Loucy (cell line): ENCODE measurements around the gene TSPEAR.

Experiments used
- H2AFZ ChIP-seq: fragments of 200-600 bp; sonication (generic); 2 replicates; pipeline ENCODE4 v1.6.0; 2016; ENCODE audit warnings: antibody characterized with exemption, mild to moderate bottlenecking, low read length, moderate library complexity
- H3F3A ChIP-seq: fragments of 200-600 bp; 2 replicates; pipeline ENCODE4 v1.6.0; 2016; ENCODE audit warnings: antibody characterized with exemption, low read depth, mild to moderate bottlenecking
- H3K27me3 ChIP-seq: fragments of 200-600 bp; sonication (generic); 2 replicates; pipeline ENCODE4 v1.6.1; 2014; ENCODE audit warnings: low read length, mild to moderate bottlenecking; ENCODE audit not compliant: insufficient read depth, poor library complexity, severe bottlenecking
- H3K36me3 ChIP-seq: fragments of 200-600 bp; sonication (generic); 2 replicates; pipeline ENCODE4 v1.6.1; 2016; ENCODE audit warnings: low read length; ENCODE audit not compliant: insufficient read depth
- H3K4me1 ChIP-seq: fragments of 200-600 bp; sonication (generic); 2 replicates; pipeline ENCODE4 v1.5.1; 2014; ENCODE audit warnings: low read length, mild to moderate bottlenecking; ENCODE audit not compliant: insufficient read depth, poor library complexity, severe bottlenecking
- H3K4me2 ChIP-seq: fragments of 200-600 bp; sonication (generic); 2 replicates; pipeline ENCODE4 v1.6.0; 2014; ENCODE audit warnings: antibody characterized with exemption, low read length, low read depth, mild to moderate bottlenecking; ENCODE audit not compliant: poor library complexity, severe bottlenecking
- H3K4me3 ChIP-seq: fragments of 200-600 bp; sonication (generic); 2 replicates; pipeline ENCODE4 v1.5.1; 2014; ENCODE audit warnings: low read length, mild to moderate bottlenecking, mixed read lengths; ENCODE audit not compliant: poor library complexity, severe bottlenecking
- H3K79me2 ChIP-seq: fragments of 200-600 bp; sonication (generic); 2 replicates; pipeline ENCODE4 v1.6.1; 2014; ENCODE audit warnings: low read length; ENCODE audit not compliant: insufficient read depth
- H3K9ac ChIP-seq: fragments of 200-600 bp; sonication (generic); 2 replicates; pipeline ENCODE4 v1.6.0; 2014; ENCODE audit warnings: mild to moderate bottlenecking, low read depth, low read length, moderate library complexity; ENCODE audit not compliant: poor library complexity, severe bottlenecking
- H3K9me2 ChIP-seq: fragments of 200-600 bp; sonication (generic); replicated peaks from 2 replicates; pipeline ENCODE4 v1.6.1; 2016; ENCODE audit warnings: low read depth, low read length, mixed read lengths
- H3K9me3 ChIP-seq: fragments of 200-600 bp; sonication (generic); 2 replicates; pipeline ENCODE4 v1.6.1; 2014; ENCODE audit warnings: mild to moderate bottlenecking, antibody characterized with exemption, low read length, low read depth; ENCODE audit not compliant: insufficient read depth
- H4K20me1 ChIP-seq: fragments of 200-600 bp; sonication (generic); 2 replicates; pipeline ENCODE4 v1.6.0; 2014; ENCODE audit warnings: antibody characterized with exemption, low read length, mild to moderate bottlenecking; ENCODE audit not compliant: insufficient read depth, poor library complexity, severe bottlenecking
- EZH2phosphoT487 ChIP-seq: fragments of 200-600 bp; IDR thresholded peaks from 2 replicates; pipeline ENCODE4 v1.6.1; 2018; ENCODE audit warnings: antibody characterized with exemption, mild to moderate bottlenecking, moderate library complexity, borderline replicate concordance
- TF ChIP-seq, protein P1 (sequence below): fragments of 200-600 bp; sonication (generic); conservative IDR thresholded peaks from 2 replicates; pipeline ENCODE4 v1.5.1; 2014; ENCODE audit warnings: mild to moderate bottlenecking, antibody characterized with exemption, low read length

TSPEAR gene

DNA sequence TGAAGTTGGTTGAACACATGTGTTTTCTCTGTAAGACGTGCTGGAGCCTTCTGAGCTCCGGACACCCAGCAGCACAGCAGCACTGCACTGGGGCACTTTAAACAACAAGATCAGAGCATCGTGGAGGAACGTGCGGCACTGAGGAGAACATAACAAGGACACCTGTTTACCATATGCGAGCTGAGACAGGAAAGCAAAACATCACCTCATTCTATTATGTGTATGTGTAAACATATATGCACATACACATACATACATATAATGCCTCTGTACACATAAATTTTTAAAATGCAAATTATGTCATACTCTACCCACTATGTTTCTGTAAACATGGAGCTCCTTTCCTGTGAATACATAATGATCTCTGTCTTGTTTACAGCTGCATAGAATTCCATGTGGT, 115.8 kb downstream of the TSPEAR start:
- Histone ChIP-seq H3K9me3 (no peaks in the 10 kb centered on the region), H3F3A (no peaks in the 10 kb centered on the region), H3K9ac (no peak overlapping the region), H3K9me2 (no peaks in the 10 kb centered on the region), H3K4me2 (no peak overlapping the region), H3K27me3 (no peaks in the 10 kb centered on the region), H3K4me3 (no peak overlapping the region), H4K20me1 (no peaks in the 10 kb centered on the region), H2AFZ (no peak overlapping the region), H3K4me1 (no peaks in the 10 kb centered on the region), H3K79me2 (no peaks in the 10 kb centered on the region), H3K36me3 (no peaks in the 10 kb centered on the region)
- TF ChIP-seq, protein P1, sequence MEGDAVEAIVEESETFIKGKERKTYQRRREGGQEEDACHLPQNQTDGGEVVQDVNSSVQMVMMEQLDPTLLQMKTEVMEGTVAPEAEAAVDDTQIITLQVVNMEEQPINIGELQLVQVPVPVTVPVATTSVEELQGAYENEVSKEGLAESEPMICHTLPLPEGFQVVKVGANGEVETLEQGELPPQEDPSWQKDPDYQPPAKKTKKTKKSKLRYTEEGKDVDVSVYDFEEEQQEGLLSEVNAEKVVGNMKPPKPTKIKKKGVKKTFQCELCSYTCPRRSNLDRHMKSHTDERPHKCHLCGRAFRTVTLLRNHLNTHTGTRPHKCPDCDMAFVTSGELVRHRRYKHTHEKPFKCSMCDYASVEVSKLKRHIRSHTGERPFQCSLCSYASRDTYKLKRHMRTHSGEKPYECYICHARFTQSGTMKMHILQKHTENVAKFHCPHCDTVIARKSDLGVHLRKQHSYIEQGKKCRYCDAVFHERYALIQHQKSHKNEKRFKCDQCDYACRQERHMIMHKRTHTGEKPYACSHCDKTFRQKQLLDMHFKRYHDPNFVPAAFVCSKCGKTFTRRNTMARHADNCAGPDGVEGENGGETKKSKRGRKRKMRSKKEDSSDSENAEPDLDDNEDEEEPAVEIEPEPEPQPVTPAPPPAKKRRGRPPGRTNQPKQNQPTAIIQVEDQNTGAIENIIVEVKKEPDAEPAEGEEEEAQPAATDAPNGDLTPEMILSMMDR: no peak
- no peak for TF ChIP-seq EZH2phosphoT487

GRCh38 chr21:44594406-44594916, 116.9 kb downstream of the TSPEAR start:
- Histone ChIP-seq H3K27me3 (no peaks in the 10 kb centered on the region), H3K4me3 (no peak overlapping the region), H4K20me1 (no peaks in the 10 kb centered on the region), H3K4me1 (no peaks in the 10 kb centered on the region), H3K4me2 (no peak overlapping the region), H2AFZ (no peak overlapping the region), H3K36me3 (no peaks in the 10 kb centered on the region), H3K9me3 (no peaks in the 10 kb centered on the region), H3K9me2 (no peaks in the 10 kb centered on the region), H3K9ac (no peak overlapping the region), H3F3A (no peaks in the 10 kb centered on the region), H3K79me2 (no peaks in the 10 kb centered on the region)
- TF ChIP-seq, protein P1: no peak
- no peak for TF ChIP-seq EZH2phosphoT487

GRCh38 chr21:44593598-44594405, 117.6 kb downstream of the TSPEAR start:
- no peaks in the 10 kb centered on the region for H3K4me1 ChIP-seq
- H4K20me1 ChIP-seq: no peaks in the 10 kb centered on the region
- H2AFZ ChIP-seq: no peak overlapping the region
- no peaks in the 10 kb centered on the region for H3K36me3 ChIP-seq
- H3K4me3 ChIP-seq: no peak overlapping the region
- no peaks in the 10 kb centered on the region for H3K9me2 ChIP-seq
- no peaks in the 10 kb centered on the region for H3K27me3 ChIP-seq
- no peak for TF ChIP-seq EZH2phosphoT487
- TF ChIP-seq, protein P1: no peak
- H3K9ac ChIP-seq: no peak overlapping the region
- H3K4me2 ChIP-seq: no peak overlapping the region
- no peaks in the 10 kb centered on the region for H3F3A ChIP-seq
- H3K9me3 ChIP-seq: no peaks in the 10 kb centered on the region
- no peaks in the 10 kb centered on the region for H3K79me2 ChIP-seq
